Astrocyte (in vitro differentiated cells and primary cell): ENCODE data around the gene TEFM. TPM values are rescaled to one million over a fixed set of nuclear protein-coding genes. Genes with fewer than 3 reads are reported as not detected.

Experiments used
- DNase-seq: peaks from one replicate; pipeline ENCODE4 v3.0.0-alpha.2; 2010; ENCODE audit warnings: low read depth
- FAIRE-seq: peaks from 2 replicates; lab custom pipeline; 2011; peaks lifted over from hg19 to GRCh38; lab: Jason Lieb, UNC
- H2AFZ ChIP-seq: 2 replicates; pipeline ENCODE4 v1.6.0; 2012; ENCODE audit warnings: low read depth, low read length, inconsistent platforms
- H3K27ac ChIP-seq: 2 replicates; pipeline ENCODE4 v1.5.1; 2011; ENCODE audit warnings: low read depth, low read length, inconsistent platforms
- H3K27me3 ChIP-seq: 2 replicates; pipeline ENCODE4 v1.6.0; 2011; ENCODE audit warnings: low read length, inconsistent platforms; ENCODE audit not compliant: insufficient read depth
- H3K36me3 ChIP-seq: 2 replicates; pipeline ENCODE4 v1.5.1; 2011; ENCODE audit warnings: low read length, inconsistent platforms; ENCODE audit not compliant: insufficient read depth
- H3K4me1 ChIP-seq: 2 replicates; pipeline ENCODE4 v1.5.1; 2011; ENCODE audit warnings: low read length, inconsistent platforms; ENCODE audit not compliant: insufficient read depth
- H3K4me2 ChIP-seq: 2 replicates; pipeline ENCODE4 v1.6.0; 2012; ENCODE audit warnings: low read length, inconsistent platforms
- H3K4me3 ChIP-seq: 2 replicates; pipeline ENCODE4 v1.5.1; 2011; ENCODE audit warnings: low read depth, mild to moderate bottlenecking, low read length, inconsistent platforms; ENCODE audit not compliant: insufficient read depth
- H3K79me2 ChIP-seq: 2 replicates; pipeline ENCODE4 v1.6.0; 2012; ENCODE audit warnings: mild to moderate bottlenecking, low read length, inconsistent platforms; ENCODE audit not compliant: insufficient read depth
- H3K9ac ChIP-seq: 2 replicates; pipeline ENCODE4 v1.6.0; 2012; ENCODE audit warnings: mild to moderate bottlenecking, low read length, inconsistent platforms
- H3K9me3 ChIP-seq: 2 replicates; pipeline ENCODE4 v1.5.1; 2012; ENCODE audit warnings: low read depth, mild to moderate bottlenecking, low read length, inconsistent platforms; ENCODE audit not compliant: insufficient read depth
- H4K20me1 ChIP-seq: 2 replicates; pipeline ENCODE4 v1.6.0; 2012; ENCODE audit warnings: low read length, inconsistent platforms; ENCODE audit not compliant: insufficient read depth
- H3K27ac Mint-ChIP-seq: one replicate; pipeline ENCODE4 v1.8.0; 2021; ENCODE audit warnings: mild to moderate bottlenecking, mixed read lengths; ENCODE audit not compliant: unreplicated experiment
- H3K27me3 Mint-ChIP-seq: one replicate; pipeline ENCODE4 v1.8.0; 2021; ENCODE audit warnings: low read depth, mixed read lengths; ENCODE audit not compliant: unreplicated experiment
- H3K36me3 Mint-ChIP-seq: one replicate; pipeline ENCODE4 v1.8.0; 2021; ENCODE audit warnings: low read depth, mixed read lengths; ENCODE audit not compliant: unreplicated experiment
- H3K4me1 Mint-ChIP-seq: one replicate; pipeline ENCODE4 v1.8.0; 2021; ENCODE audit warnings: low read depth, mixed read lengths; ENCODE audit not compliant: unreplicated experiment
- H3K4me3 Mint-ChIP-seq: one replicate; pipeline ENCODE4 v1.8.0; 2021; ENCODE audit warnings: mild to moderate bottlenecking, moderate library complexity, mixed read lengths; ENCODE audit not compliant: unreplicated experiment
- H3K9me3 Mint-ChIP-seq: one replicate; pipeline ENCODE4 v1.8.0; 2021; ENCODE audit warnings: mild to moderate bottlenecking, mixed read lengths; ENCODE audit not compliant: unreplicated experiment
- EZH2 ChIP-seq: IDR thresholded peaks from 2 replicates; pipeline ENCODE4 v1.6.1; 2012; ENCODE audit warnings: mild to moderate bottlenecking, low read length, inconsistent platforms; ENCODE audit not compliant: insufficient read depth
- total RNA-seq: library from RNA; stranded (reverse); gene quantifications from 2 replicates; pipeline ENCODE4 v1.2.1, GENCODE V29; 2021
- TF ChIP-seq, protein P1 (sequence below): IDR thresholded peaks from 2 replicates; pipeline ENCODE4 v1.5.1; 2011; ENCODE audit warnings: low read depth, mild to moderate bottlenecking, inconsistent platforms, low read length, moderate library complexity; ENCODE audit not compliant: insufficient read depth

The TEFM gene
- total RNA-seq, 1 donor from 2014 or later = 11.5 TPM

DNA sequence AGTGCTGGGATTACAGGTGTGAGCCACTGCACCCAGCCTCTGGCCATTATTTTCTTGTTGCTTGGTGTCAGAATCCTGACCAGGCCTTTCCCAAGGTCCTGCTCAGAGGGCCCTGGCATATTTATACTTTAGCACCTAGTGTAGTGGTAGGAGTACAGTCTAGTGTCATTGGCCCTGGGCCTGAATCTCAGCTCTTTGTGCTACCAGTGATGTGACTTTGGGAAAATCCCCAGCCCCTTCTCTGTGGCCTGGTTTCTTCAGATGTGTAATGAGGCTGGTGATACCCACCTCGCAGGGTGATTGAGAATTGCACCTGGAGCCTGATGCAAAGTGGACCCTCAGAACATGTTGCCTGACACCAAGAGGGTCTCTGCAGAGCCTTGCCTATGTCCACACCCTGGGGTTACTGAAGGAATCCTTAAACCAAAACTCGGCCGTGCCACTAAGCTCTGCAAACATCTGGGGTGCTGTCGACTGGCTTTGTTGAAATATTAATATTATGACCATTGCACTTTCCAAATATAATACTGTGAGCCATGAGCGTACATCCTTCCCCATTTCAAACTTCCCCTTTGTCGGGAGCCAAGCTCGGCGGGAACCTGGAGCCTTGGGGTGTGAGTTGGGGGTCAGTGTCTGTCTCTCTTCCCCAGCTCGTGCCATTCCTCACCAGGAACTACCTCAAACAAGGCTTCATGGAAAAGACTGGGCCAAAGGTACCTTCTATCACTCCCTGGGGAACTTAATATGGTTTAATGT is 46.8 kb upstream of the TEFM start:
- DNase-seq = no peak

DNA sequence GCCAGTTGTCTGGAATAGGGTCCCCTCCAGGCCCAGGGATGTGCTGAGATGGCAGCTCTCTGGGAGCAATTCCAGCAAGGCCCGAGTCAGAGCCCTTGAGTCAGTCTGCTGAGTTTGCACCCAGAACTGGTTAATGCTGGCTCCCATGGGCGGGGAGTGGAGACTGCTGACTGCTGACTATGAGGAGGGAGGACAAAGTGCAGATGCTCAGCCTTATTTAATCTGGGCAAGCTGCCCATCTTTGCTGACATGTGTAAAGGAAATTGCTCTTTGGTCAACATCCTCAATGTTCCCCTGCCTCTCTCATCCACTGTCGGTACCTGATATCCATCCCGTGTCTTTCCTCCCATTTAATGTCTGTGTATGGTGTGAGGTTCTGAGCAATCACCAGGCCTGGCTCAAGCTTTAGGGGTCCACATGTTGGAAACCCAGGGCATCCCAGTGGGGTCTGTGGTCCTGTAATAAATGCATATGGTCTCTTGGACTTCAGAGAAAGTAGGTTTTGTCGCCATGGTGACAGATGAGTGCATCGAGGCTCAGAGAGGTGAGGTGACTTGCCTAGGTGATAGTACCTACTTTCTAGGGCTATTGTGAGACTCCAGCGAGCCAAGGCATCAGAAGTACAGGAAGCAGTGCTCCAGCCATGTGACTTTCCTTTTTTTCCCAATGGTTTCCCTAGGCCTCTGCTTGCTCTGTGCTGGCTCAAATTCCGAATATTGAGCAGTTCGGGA is 44.8 kb upstream of the TEFM start:
- Histone ChIP-seq H3K4me3 (no peak overlapping the region), H3K4me2 (no peak overlapping the region), H3K79me2 (no peaks in the 10 kb centered on the region), H3K36me3 (no peaks in the 10 kb centered on the region), H3K4me1 (no peaks in the 10 kb centered on the region), H3K9me3 (no peaks in the 10 kb centered on the region), H3K27me3 (no peaks in the 10 kb centered on the region), H4K20me1 (no peaks in the 10 kb centered on the region), H2AFZ (peak overlapping the region; percentile 28), H3K9ac (no peak overlapping the region), H3K27ac (no peak overlapping the region)
- no peak for TF ChIP-seq EZH2
- TF ChIP-seq, protein P1, sequence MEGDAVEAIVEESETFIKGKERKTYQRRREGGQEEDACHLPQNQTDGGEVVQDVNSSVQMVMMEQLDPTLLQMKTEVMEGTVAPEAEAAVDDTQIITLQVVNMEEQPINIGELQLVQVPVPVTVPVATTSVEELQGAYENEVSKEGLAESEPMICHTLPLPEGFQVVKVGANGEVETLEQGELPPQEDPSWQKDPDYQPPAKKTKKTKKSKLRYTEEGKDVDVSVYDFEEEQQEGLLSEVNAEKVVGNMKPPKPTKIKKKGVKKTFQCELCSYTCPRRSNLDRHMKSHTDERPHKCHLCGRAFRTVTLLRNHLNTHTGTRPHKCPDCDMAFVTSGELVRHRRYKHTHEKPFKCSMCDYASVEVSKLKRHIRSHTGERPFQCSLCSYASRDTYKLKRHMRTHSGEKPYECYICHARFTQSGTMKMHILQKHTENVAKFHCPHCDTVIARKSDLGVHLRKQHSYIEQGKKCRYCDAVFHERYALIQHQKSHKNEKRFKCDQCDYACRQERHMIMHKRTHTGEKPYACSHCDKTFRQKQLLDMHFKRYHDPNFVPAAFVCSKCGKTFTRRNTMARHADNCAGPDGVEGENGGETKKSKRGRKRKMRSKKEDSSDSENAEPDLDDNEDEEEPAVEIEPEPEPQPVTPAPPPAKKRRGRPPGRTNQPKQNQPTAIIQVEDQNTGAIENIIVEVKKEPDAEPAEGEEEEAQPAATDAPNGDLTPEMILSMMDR = no peak
- peak; percentile 70 for FAIRE-seq
- Mint-ChIP-seq H3K27ac (no peak overlapping the region), H3K27me3 (peaks cover 4% of the 10 kb centered on the region), H3K36me3 (no peaks in the 10 kb centered on the region), H3K9me3 (no peaks in the 10 kb centered on the region), H3K4me1 (no peaks in the 10 kb centered on the region), H3K4me3 (no peak overlapping the region)
- DNase-seq = peak; percentile 44

More for the DNA sequence above, 46.8 kb upstream of the TEFM start:
- H3K4me1 Mint-ChIP-seq = peaks cover 4% of the 10 kb centered on the region
- H3K36me3 ChIP-seq = no peaks in the 10 kb centered on the region
- H3K4me1 ChIP-seq = no peaks in the 10 kb centered on the region
- no peaks in the 10 kb centered on the region for H4K20me1 ChIP-seq
- no peak overlapping the region for H3K9ac ChIP-seq
- H3K36me3 Mint-ChIP-seq = no peaks in the 10 kb centered on the region
- H3K27me3 ChIP-seq = no peaks in the 10 kb centered on the region
- no peak overlapping the region for H2AFZ ChIP-seq
- no peak overlapping the region for H3K4me2 ChIP-seq
- no peak overlapping the region for H3K27ac Mint-ChIP-seq
- no peaks in the 10 kb centered on the region for H3K9me3 Mint-ChIP-seq
- H3K27me3 Mint-ChIP-seq = no peaks in the 10 kb centered on the region
- H3K27ac ChIP-seq = no peak overlapping the region
- no peak overlapping the region for H3K4me3 ChIP-seq
- H3K79me2 ChIP-seq = no peaks in the 10 kb centered on the region
- no peak for FAIRE-seq
- H3K9me3 ChIP-seq = no peaks in the 10 kb centered on the region
- TF ChIP-seq, protein P1 = no peak
- TF ChIP-seq EZH2 = no peak
- no peak overlapping the region for H3K4me3 Mint-ChIP-seq
